Measurements from ENCODE around the gene TOPAZ1. TPM values are rescaled to one million over a fixed set of nuclear protein-coding genes. Genes with fewer than 3 reads are reported as not detected.

The TOPAZ1 gene
- total RNA-seq, 1 experiment from 2014 or later, result not detected

DNA sequence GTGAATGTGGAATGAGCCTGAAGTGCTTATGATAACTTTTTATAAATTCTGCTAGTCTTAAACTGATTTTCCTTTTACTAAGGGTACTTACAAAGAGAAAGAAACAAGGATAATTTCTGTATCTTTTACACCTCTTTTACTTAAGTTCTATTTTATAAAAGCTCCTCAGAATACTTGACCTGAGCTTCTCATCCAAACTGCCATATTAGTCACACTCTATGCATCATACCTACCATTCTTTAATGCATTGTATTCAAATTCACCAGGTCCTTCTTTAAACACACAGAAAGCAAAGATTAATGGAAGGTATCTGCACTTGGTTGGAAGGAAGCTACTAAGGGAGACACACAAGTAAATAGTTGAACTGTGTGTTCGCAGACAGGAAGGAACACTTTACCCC, 1.6 kb upstream of the TOPAZ1 start:
- CTCF ChIA-PET, result no interaction called here
- ATAC-seq, result no peak
- BruUV-seq (replicated peaks), result no TSS peak

GRCh38 chr3:44242721-44243120, 1.0 kb downstream of the TOPAZ1 start:
- TF ChIP-seq SIN3A (IDR thresholded peaks at IDR 0.05; ENCODE audit: borderline replicate concordance, insufficient read depth, low read depth, low read length) (no peak), POLR2AphosphoS5 (IDR thresholded peaks at IDR 0.05; ENCODE audit: low read depth, low read length) (no peak), TCF7L2 (IDR thresholded peaks at IDR 0.05; ENCODE audit: low read depth, low read length) (no peak)
- TF ChIP-seq, protein P1, sequence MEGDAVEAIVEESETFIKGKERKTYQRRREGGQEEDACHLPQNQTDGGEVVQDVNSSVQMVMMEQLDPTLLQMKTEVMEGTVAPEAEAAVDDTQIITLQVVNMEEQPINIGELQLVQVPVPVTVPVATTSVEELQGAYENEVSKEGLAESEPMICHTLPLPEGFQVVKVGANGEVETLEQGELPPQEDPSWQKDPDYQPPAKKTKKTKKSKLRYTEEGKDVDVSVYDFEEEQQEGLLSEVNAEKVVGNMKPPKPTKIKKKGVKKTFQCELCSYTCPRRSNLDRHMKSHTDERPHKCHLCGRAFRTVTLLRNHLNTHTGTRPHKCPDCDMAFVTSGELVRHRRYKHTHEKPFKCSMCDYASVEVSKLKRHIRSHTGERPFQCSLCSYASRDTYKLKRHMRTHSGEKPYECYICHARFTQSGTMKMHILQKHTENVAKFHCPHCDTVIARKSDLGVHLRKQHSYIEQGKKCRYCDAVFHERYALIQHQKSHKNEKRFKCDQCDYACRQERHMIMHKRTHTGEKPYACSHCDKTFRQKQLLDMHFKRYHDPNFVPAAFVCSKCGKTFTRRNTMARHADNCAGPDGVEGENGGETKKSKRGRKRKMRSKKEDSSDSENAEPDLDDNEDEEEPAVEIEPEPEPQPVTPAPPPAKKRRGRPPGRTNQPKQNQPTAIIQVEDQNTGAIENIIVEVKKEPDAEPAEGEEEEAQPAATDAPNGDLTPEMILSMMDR (IDR thresholded peaks at IDR 0.05), result no peak
- TF ChIP-seq, protein P2, sequence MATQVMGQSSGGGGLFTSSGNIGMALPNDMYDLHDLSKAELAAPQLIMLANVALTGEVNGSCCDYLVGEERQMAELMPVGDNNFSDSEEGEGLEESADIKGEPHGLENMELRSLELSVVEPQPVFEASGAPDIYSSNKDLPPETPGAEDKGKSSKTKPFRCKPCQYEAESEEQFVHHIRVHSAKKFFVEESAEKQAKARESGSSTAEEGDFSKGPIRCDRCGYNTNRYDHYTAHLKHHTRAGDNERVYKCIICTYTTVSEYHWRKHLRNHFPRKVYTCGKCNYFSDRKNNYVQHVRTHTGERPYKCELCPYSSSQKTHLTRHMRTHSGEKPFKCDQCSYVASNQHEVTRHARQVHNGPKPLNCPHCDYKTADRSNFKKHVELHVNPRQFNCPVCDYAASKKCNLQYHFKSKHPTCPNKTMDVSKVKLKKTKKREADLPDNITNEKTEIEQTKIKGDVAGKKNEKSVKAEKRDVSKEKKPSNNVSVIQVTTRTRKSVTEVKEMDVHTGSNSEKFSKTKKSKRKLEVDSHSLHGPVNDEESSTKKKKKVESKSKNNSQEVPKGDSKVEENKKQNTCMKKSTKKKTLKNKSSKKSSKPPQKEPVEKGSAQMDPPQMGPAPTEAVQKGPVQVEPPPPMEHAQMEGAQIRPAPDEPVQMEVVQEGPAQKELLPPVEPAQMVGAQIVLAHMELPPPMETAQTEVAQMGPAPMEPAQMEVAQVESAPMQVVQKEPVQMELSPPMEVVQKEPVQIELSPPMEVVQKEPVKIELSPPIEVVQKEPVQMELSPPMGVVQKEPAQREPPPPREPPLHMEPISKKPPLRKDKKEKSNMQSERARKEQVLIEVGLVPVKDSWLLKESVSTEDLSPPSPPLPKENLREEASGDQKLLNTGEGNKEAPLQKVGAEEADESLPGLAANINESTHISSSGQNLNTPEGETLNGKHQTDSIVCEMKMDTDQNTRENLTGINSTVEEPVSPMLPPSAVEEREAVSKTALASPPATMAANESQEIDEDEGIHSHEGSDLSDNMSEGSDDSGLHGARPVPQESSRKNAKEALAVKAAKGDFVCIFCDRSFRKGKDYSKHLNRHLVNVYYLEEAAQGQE (IDR thresholded peaks at IDR 0.05; ENCODE audit: insufficient read depth in 1 of 2, low read depth in 2 of 2, low read length in 1 of 2), result no peak
- POLR2A ChIA-PET, result no interaction called here
- intact Hi-C loops (cut with micrococcal nuclease; ENCODE audit: unreplicated experiment), result no loop called here
- H3K9me3 ChIP-seq (ENCODE audit: control insufficient read depth, insufficient read depth, low read depth, low read length), result no peaks in the 10 kb centered on the region
- no peak overlapping the region for H3K4me3 ChIP-seq (ENCODE audit: low read depth in 2 of 2, low read length in 2 of 2)
- CTCF ChIA-PET, result no interaction called here
- H3K27me3 ChIP-seq (ENCODE audit: control insufficient read depth, insufficient read depth, low read length), result no peaks in the 10 kb centered on the region; the same call in 1 of the 2 replicates
- in situ Hi-C loops (cut with HindIII; ENCODE audit: low pct_unique_long_range_greater_than_20kb, low sequenced_read_pairs), result no loop called here
- DNase-seq (ENCODE audit: low read depth, low spot score), result no peak
- ATAC-seq, result no peak
- H3K36me3 ChIP-seq (ENCODE audit: control insufficient read depth, insufficient read depth, low read length), result no peaks in the 10 kb centered on the region
- no peak overlapping the region for H3K27ac ChIP-seq (ENCODE audit: low read length)
- no TSS peak for BruUV-seq (replicated peaks)
- no peaks in the 10 kb centered on the region for H3K4me1 ChIP-seq (ENCODE audit: control insufficient read depth, insufficient read depth, low read length)

More for the DNA sequence above, 1.6 kb upstream of the TOPAZ1 start:
- no peak for DNase-seq (ENCODE audit: low read depth, low spot score)
- POLR2A ChIA-PET, result no interaction called here
- TF ChIP-seq, protein P2 (IDR thresholded peaks at IDR 0.05; ENCODE audit: insufficient read depth in 1 of 2, low read depth in 2 of 2, low read length in 1 of 2), result no peak
- H3K9me3 ChIP-seq (ENCODE audit: control insufficient read depth, insufficient read depth, low read depth, low read length), result no peaks in the 10 kb centered on the region
- in situ Hi-C loops (cut with HindIII; ENCODE audit: low pct_unique_long_range_greater_than_20kb, low sequenced_read_pairs) (no loop called here), intact Hi-C loops (cut with micrococcal nuclease; ENCODE audit: unreplicated experiment) (no loop called here)
- H3K4me1 ChIP-seq (ENCODE audit: control insufficient read depth, insufficient read depth, low read length), result no peaks in the 10 kb centered on the region
- H3K27me3 ChIP-seq (ENCODE audit: control insufficient read depth, insufficient read depth, low read length), result no peaks in the 10 kb centered on the region; the same call in 1 of the 2 replicates
- H3K4me3 ChIP-seq (ENCODE audit: low read depth in 2 of 2, low read length in 2 of 2), result no peak overlapping the region
- H3K36me3 ChIP-seq (ENCODE audit: control insufficient read depth, insufficient read depth, low read length), result no peaks in the 10 kb centered on the region
- no peak overlapping the region for H3K27ac ChIP-seq (ENCODE audit: low read length)
